GM23338 (cell line): Measurements from ENCODE around the gene CNOT11. TPM values are rescaled to one million over a fixed set of nuclear protein-coding genes. Genes with fewer than 3 reads are reported as not detected.
A peak's percentile ranks its signal among the peaks of the same experiment; 100 is the strongest.

Experiments used
- ATAC-seq: fragments of 200-7000 bp; cut with Tn5 transposase; 3 replicates; pipeline ENCODE4 v1.9.1; 2020
- DNase-seq: peaks from one replicate; pipeline ENCODE4 v3.0.0-alpha.2; 2015; ENCODE audit warnings: low spot score
- H2AFZ ChIP-seq: fragments of 200-600 bp; sonication (generic); 2 replicates; pipeline ENCODE4 v1.8.0; 2016; ENCODE audit warnings: antibody characterized with exemption, mild to moderate bottlenecking, moderate library complexity
- H3F3A ChIP-seq: fragments of 200-600 bp; sonication (generic); replicated peaks from 2 replicates; pipeline ENCODE4 v1.8.0; 2017; ENCODE audit warnings: antibody characterized with exemption, mixed run types, low read depth
- H3K27ac ChIP-seq: fragments of 200-600 bp; sonication (generic); 2 replicates; pipeline ENCODE4 v1.6.1; 2016; ENCODE audit warnings: low read depth
- H3K27me3 ChIP-seq: fragments of 200-600 bp; sonication (generic); 2 replicates; pipeline ENCODE4 v1.8.0; 2016; ENCODE audit warnings: mild to moderate bottlenecking, mixed run types, moderate library complexity; ENCODE audit not compliant: insufficient read depth
- H3K36me3 ChIP-seq: fragments of 200-600 bp; sonication (generic); 2 replicates; pipeline ENCODE4 v1.8.0; 2016; ENCODE audit warnings: mild to moderate bottlenecking; ENCODE audit not compliant: insufficient read depth
- H3K4me1 ChIP-seq: fragments of 200-600 bp; sonication (generic); 2 replicates; pipeline ENCODE4 v1.8.0; 2016; ENCODE audit warnings: mild to moderate bottlenecking, moderate library complexity; ENCODE audit not compliant: insufficient read depth
- H3K4me2 ChIP-seq: fragments of 200-600 bp; sonication (generic); 2 replicates; pipeline ENCODE4 v1.7.1; 2017; ENCODE audit warnings: mixed run types
- H3K4me3 ChIP-seq: fragments of 200-600 bp; sonication (generic); 2 replicates; pipeline ENCODE4 v1.6.1; 2016; ENCODE audit warnings: mixed run types
- H3K79me2 ChIP-seq: fragments of 200-600 bp; sonication (generic); replicated peaks from 2 replicates; pipeline ENCODE4 v1.8.0; 2017; ENCODE audit warnings: mild to moderate bottlenecking; ENCODE audit not compliant: insufficient read depth
- H3K9me2 ChIP-seq: fragments of 200-600 bp; sonication (generic); 2 replicates; pipeline ENCODE4 v1.8.0; 2017; ENCODE audit not compliant: insufficient read depth
- H4K20me1 ChIP-seq: fragments of 200-600 bp; sonication (generic); replicated peaks from 2 replicates; pipeline ENCODE4 v1.8.0; 2017; ENCODE audit warnings: mild to moderate bottlenecking; ENCODE audit not compliant: insufficient read depth
- H3K27ac Mint-ChIP-seq: 2 replicates; pipeline ENCODE4 v1.8.0; 2020; ENCODE audit warnings: inconsistent platforms, mild to moderate bottlenecking, moderate library complexity, mixed read lengths
- H3K27me3 Mint-ChIP-seq: 3 replicates; pipeline ENCODE4 v1.8.0; 2022; ENCODE audit warnings: low read depth, mild to moderate bottlenecking, moderate library complexity, mixed read lengths, inconsistent platforms; ENCODE audit not compliant: insufficient read depth, poor library complexity
- H3K36me3 Mint-ChIP-seq: 3 replicates; pipeline ENCODE4 v1.8.0; 2021; ENCODE audit warnings: low read depth, mild to moderate bottlenecking, inconsistent platforms, moderate library complexity, mixed read lengths
- H3K4me1 Mint-ChIP-seq: 3 replicates; pipeline ENCODE4 v1.8.0; 2020; ENCODE audit warnings: mild to moderate bottlenecking, inconsistent platforms, mixed read lengths
- H3K4me3 Mint-ChIP-seq: 3 replicates; pipeline ENCODE4 v1.8.0; 2021; ENCODE audit warnings: moderate library complexity, mild to moderate bottlenecking, inconsistent platforms, mixed read lengths
- H3K9me3 Mint-ChIP-seq: 3 replicates; pipeline ENCODE4 v1.8.0; 2020; ENCODE audit warnings: moderate library complexity, mild to moderate bottlenecking, inconsistent platforms, mixed read lengths
- CREB1 ChIP-seq: fragments of 250-450 bp; sonication (Bioruptor Pico); IDR thresholded peaks from 2 replicates; pipeline ENCODE4 v1.5.0; 2020; ENCODE audit warnings: low read depth, mild to moderate bottlenecking, moderate library complexity
- CTCF ChIP-seq, 2 experiments: fragments of 200-600 bp in 1 of 2; sonication (generic) in 1 of 2; conservative IDR thresholded peaks; 2 replicates each; pipeline versions ENCODE4 v1.5.1 to v1.6.1; 2016 to 2017; ENCODE audit warnings: antibody characterized with exemption in 2 of 2, low read depth in 2 of 2, mild to moderate bottlenecking in 2 of 2, moderate library complexity in 1 of 2
- EZH2 ChIP-seq: fragments of 200-600 bp; sonication (generic); IDR thresholded peaks from one replicate; pipeline ENCODE4 v1.8.0; 2017; ENCODE audit warnings: antibody characterized with exemption, mild to moderate bottlenecking, low read depth; ENCODE audit not compliant: unreplicated experiment
- EZH2phosphoT487 ChIP-seq: fragments of 200-600 bp; sonication (generic); IDR thresholded peaks from one replicate; pipeline ENCODE4 v1.8.1; 2018; ENCODE audit warnings: antibody characterized with exemption; ENCODE audit not compliant: unreplicated experiment
- JUNB ChIP-seq: IDR thresholded peaks from one replicate; pipeline ENCODE4 v1.6.1; 2016; ENCODE audit warnings: antibody characterized with exemption; ENCODE audit not compliant: unreplicated experiment
- NANOG ChIP-seq: IDR thresholded peaks from 2 replicates; pipeline ENCODE4 v1.6.1; 2016; ENCODE audit warnings: antibody characterized with exemption, borderline replicate concordance
- POLR2AphosphoS5 ChIP-seq: IDR thresholded peaks from 2 replicates; pipeline ENCODE4 v1.6.1; 2016; ENCODE audit warnings: antibody characterized with exemption, low read depth
- STAT1 ChIP-seq: IDR thresholded peaks from one replicate; pipeline ENCODE4 v1.6.1; 2016; ENCODE audit warnings: antibody characterized with exemption; ENCODE audit not compliant: unreplicated experiment
- ZNF114 ChIP-seq: fragments of 250-450 bp; sonication (Bioruptor Pico); IDR thresholded peaks from 2 replicates; pipeline ENCODE4 v1.5.0; 2020; ENCODE audit warnings: mild to moderate bottlenecking, moderate library complexity
- ZNF331 ChIP-seq: fragments of 250-450 bp; sonication (Bioruptor Pico); IDR thresholded peaks from 2 replicates; pipeline ENCODE4 v1.5.0; 2020; ENCODE audit warnings: low read depth, mild to moderate bottlenecking, moderate library complexity
- polyA plus RNA-seq: library from polyadenylated mRNA; unstranded; fragments of >200 nt; fragmentation: Nextera tagmentation; extraction: Ambion mirVana; gene quantifications from 2 replicates; pipeline ENCODE4 v1.2.1, GENCODE V29; 2016
- total RNA-seq: library from RNA; depleted of rRNA; stranded (reverse); fragments of >200 nt; shearing (Covaris generic); gene quantifications from 2 replicates; pipeline ENCODE4 v1.2.3, GENCODE V29; 2014
- TF ChIP-seq, protein P1 (sequence below): fragments of 250-450 bp; sonication (Bioruptor Pico); IDR thresholded peaks from 2 replicates; pipeline ENCODE4 v1.5.0; 2020; ENCODE audit warnings: mild to moderate bottlenecking, moderate library complexity
- TF ChIP-seq, protein P2 (sequence below): IDR thresholded peaks from 2 replicates; pipeline ENCODE4 v1.6.1; 2016; ENCODE audit warnings: antibody characterized with exemption
- TF ChIP-seq, protein P3 (sequence below): IDR thresholded peaks from one replicate; pipeline ENCODE4 v1.6.1; 2018; ENCODE audit warnings: antibody characterized with exemption; ENCODE audit not compliant: unreplicated experiment

The CNOT11 gene
- total and polyA plus RNA-seq, 2 experiments from 2014 or later = 34.8 to 74.2 TPM

- TF ChIP-seq ZNF331 (CRISPR knock-in tag) = no peak
- TF ChIP-seq CREB1 = no peak
- TF ChIP-seq EZH2phosphoT487 = no peak
- TF ChIP-seq POLR2AphosphoS5 = no peak
- TF ChIP-seq, protein P1, sequence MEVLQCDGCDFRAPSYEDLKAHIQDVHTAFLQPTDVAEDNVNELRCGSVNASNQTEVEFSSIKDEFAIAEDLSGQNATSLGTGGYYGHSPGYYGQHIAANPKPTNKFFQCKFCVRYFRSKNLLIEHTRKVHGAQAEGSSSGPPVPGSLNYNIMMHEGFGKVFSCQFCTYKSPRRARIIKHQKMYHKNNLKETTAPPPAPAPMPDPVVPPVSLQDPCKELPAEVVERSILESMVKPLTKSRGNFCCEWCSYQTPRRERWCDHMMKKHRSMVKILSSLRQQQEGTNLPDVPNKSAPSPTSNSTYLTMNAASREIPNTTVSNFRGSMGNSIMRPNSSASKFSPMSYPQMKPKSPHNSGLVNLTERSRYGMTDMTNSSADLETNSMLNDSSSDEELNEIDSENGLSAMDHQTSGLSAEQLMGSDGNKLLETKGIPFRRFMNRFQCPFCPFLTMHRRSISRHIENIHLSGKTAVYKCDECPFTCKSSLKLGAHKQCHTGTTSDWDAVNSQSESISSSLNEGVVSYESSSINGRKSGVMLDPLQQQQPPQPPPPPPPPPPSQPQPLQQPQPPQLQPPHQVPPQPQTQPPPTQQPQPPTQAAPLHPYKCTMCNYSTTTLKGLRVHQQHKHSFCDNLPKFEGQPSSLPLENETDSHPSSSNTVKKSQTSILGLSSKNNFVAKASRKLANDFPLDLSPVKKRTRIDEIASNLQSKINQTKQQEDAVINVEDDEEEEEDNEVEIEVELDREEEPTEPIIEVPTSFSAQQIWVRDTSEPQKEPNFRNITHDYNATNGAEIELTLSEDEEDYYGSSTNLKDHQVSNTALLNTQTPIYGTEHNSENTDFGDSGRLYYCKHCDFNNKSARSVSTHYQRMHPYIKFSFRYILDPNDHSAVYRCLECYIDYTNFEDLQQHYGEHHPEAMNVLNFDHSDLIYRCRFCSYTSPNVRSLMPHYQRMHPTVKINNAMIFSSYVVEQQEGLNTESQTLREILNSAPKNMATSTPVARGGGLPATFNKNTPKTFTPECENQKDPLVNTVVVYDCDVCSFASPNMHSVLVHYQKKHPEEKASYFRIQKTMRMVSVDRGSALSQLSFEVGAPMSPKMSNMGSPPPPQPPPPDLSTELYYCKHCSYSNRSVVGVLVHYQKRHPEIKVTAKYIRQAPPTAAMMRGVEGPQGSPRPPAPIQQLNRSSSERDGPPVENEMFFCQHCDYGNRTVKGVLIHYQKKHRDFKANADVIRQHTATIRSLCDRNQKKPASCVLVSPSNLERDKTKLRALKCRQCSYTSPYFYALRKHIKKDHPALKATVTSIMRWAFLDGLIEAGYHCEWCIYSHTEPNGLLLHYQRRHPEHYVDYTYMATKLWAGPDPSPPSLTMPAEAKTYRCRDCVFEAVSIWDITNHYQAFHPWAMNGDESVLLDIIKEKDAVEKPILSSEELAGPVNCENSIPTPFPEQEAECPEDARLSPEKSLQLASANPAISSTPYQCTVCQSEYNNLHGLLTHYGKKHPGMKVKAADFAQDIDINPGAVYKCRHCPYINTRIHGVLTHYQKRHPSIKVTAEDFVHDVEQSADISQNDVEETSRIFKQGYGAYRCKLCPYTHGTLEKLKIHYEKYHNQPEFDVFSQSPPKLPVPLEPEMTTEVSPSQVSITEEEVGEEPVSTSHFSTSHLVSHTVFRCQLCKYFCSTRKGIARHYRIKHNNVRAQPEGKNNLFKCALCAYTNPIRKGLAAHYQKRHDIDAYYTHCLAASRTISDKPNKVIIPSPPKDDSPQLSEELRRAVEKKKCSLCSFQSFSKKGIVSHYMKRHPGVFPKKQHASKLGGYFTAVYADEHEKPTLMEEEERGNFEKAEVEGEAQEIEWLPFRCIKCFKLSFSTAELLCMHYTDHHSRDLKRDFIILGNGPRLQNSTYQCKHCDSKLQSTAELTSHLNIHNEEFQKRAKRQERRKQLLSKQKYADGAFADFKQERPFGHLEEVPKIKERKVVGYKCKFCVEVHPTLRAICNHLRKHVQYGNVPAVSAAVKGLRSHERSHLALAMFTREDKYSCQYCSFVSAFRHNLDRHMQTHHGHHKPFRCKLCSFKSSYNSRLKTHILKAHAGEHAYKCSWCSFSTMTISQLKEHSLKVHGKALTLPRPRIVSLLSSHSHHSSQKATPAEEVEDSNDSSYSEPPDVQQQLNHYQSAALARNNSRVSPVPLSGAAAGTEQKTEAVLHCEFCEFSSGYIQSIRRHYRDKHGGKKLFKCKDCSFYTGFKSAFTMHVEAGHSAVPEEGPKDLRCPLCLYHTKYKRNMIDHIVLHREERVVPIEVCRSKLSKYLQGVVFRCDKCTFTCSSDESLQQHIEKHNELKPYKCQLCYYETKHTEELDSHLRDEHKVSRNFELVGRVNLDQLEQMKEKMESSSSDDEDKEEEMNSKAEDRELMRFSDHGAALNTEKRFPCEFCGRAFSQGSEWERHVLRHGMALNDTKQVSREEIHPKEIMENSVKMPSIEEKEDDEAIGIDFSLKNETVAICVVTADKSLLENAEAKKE (CRISPR knock-in tag) = no peak
- TF ChIP-seq EZH2 = no peak
- TF ChIP-seq, protein P2, sequence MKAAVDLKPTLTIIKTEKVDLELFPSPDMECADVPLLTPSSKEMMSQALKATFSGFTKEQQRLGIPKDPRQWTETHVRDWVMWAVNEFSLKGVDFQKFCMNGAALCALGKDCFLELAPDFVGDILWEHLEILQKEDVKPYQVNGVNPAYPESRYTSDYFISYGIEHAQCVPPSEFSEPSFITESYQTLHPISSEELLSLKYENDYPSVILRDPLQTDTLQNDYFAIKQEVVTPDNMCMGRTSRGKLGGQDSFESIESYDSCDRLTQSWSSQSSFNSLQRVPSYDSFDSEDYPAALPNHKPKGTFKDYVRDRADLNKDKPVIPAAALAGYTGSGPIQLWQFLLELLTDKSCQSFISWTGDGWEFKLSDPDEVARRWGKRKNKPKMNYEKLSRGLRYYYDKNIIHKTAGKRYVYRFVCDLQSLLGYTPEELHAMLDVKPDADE = no peak
- TF ChIP-seq JUNB = no peak
- TF ChIP-seq STAT1 = no peak
- no peak for TF ChIP-seq ZNF114
- TF ChIP-seq, protein P3, sequence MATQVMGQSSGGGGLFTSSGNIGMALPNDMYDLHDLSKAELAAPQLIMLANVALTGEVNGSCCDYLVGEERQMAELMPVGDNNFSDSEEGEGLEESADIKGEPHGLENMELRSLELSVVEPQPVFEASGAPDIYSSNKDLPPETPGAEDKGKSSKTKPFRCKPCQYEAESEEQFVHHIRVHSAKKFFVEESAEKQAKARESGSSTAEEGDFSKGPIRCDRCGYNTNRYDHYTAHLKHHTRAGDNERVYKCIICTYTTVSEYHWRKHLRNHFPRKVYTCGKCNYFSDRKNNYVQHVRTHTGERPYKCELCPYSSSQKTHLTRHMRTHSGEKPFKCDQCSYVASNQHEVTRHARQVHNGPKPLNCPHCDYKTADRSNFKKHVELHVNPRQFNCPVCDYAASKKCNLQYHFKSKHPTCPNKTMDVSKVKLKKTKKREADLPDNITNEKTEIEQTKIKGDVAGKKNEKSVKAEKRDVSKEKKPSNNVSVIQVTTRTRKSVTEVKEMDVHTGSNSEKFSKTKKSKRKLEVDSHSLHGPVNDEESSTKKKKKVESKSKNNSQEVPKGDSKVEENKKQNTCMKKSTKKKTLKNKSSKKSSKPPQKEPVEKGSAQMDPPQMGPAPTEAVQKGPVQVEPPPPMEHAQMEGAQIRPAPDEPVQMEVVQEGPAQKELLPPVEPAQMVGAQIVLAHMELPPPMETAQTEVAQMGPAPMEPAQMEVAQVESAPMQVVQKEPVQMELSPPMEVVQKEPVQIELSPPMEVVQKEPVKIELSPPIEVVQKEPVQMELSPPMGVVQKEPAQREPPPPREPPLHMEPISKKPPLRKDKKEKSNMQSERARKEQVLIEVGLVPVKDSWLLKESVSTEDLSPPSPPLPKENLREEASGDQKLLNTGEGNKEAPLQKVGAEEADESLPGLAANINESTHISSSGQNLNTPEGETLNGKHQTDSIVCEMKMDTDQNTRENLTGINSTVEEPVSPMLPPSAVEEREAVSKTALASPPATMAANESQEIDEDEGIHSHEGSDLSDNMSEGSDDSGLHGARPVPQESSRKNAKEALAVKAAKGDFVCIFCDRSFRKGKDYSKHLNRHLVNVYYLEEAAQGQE = no peak
- no peak for TF ChIP-seq NANOG
- no peak for TF ChIP-seq CTCF (conservative IDR thresholded peaks at IDR 0.05; ENCODE audit: low read depth in 2 of 2)
Observed at GRCh38 chr2:101307950-101308431, 55.3 kb downstream of the CNOT11 start.

More at GRCh38 chr2:101307950-101308431, 55.3 kb downstream of the CNOT11 start:
- Histone ChIP-seq H3K36me3 (no peaks in the 10 kb centered on the region), H4K20me1 (peaks cover 38% of the 10 kb centered on the region), H3K4me2 (peak overlapping the region; percentile 98), H3K9me2 (no peaks in the 10 kb centered on the region), H3K27me3 (peaks cover 11% of the 10 kb centered on the region), H3K4me1 (peaks cover 13% of the 10 kb centered on the region), H3K79me2 (peaks cover 53% of the 10 kb centered on the region), H2AFZ (peak overlapping the region; percentile 88), H3K4me3 (peak overlapping the region; percentile 92), H3K27ac (no peak overlapping the region), H3F3A (peaks cover 4% of the 10 kb centered on the region; the same call in 1 of the 2 replicates)
- ATAC-seq = peak; percentile 49
- Mint-ChIP-seq H3K27me3 (peaks cover 4% of the 10 kb centered on the region), H3K27ac (no peak overlapping the region), H3K4me1 (peaks cover 30% of the 10 kb centered on the region), H3K9me3 (no peaks in the 10 kb centered on the region), H3K36me3 (peaks cover 3% of the 10 kb centered on the region; the same call in 1 of the 3 replicates), H3K4me3 (peak overlapping the region; percentile 90)
- DNase-seq = peak; percentile 45
